ENCODE measurements around the gene YTHDF1.
A peak's percentile ranks its signal among the peaks of the same experiment; 100 is the strongest.

YTHDF1 gene

DNA sequence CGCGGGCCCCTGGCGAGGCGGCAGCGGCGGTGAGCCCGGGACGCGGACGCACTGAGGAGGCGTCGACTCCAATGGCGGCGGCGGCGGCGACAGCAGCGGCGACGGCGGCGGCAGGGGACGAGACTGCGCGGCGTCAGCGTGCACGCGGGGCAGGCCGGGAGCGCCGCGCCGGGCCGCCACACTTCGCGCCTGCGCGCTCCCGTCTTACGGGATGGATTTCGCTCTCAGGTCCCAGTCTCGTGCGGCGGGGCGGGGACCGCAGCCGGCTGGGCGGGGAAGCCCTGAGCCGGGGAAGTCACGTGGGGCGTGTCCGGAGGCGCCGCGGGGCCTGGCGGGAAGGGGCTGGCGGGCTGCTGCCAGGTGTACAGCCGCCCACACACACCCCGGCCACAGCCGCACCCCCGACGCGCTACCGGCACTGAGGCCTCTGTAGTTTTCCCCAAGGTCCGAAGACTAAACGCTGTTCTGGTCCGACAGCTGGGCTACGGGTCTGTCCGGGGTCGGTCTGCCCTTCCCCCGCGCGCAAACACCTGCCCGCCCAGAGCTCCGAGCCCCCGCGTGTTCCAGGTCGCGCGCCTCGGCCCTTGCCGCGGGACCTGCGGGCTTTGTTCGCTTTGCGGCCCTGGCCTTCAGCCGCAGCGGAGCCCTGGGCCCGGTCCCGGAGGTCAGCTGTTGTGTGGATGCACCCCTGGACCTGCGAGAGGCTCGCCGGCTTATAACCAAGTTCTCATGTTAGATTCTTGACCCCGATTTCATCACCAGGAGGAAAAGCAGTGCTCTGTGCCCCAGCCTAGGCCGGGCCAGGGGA lies at the start of gene YTHDF1:
TSS of gene YTHDF1 (minus strand) at position 91 of the 808 bp plus-strand sequence. CDS start 239 bp downstream, outside the sequence.
- TF ChIP-seq CTCF (conservative IDR thresholded peaks at IDR 0.05): no peak
- peak within 1 kb of the TSS; percentile 99 for H3K27ac ChIP-seq

GRCh38 chr20:63264519-63264918 lies 48.6 kb upstream of the YTHDF1 start:
- no peak overlapping the region for H3K27ac ChIP-seq
- no peak for TF ChIP-seq CTCF (conservative IDR thresholded peaks at IDR 0.05)

- no peak for TF ChIP-seq CTCF (conservative IDR thresholded peaks at IDR 0.05)
- H3K27ac ChIP-seq: no peak overlapping the region
Measured at GRCh38 chr20:63264000-63264399, 48.1 kb upstream of the YTHDF1 start.

DNA sequence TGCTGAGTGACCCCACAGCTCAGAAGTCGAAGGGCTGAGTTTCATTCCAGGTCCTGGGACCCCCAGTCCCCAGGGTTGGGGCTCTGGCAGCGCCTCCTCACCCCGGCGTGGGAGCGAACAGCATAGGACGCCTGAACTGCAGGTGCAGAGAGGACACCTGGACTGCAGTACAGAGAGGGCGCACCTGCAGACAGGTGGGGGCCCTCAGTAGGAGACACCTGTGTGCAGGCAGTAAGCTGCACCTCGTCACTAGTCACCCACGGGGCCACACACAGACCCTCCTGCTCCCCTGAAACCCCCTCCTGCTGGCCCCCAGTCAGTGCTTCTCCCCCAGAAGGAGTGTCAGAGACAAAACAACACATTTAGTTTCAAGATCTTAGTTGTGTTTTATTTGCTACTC lies 46.9 kb upstream of the YTHDF1 start:
- TF ChIP-seq CTCF (conservative IDR thresholded peaks at IDR 0.05): no peak

DNA sequence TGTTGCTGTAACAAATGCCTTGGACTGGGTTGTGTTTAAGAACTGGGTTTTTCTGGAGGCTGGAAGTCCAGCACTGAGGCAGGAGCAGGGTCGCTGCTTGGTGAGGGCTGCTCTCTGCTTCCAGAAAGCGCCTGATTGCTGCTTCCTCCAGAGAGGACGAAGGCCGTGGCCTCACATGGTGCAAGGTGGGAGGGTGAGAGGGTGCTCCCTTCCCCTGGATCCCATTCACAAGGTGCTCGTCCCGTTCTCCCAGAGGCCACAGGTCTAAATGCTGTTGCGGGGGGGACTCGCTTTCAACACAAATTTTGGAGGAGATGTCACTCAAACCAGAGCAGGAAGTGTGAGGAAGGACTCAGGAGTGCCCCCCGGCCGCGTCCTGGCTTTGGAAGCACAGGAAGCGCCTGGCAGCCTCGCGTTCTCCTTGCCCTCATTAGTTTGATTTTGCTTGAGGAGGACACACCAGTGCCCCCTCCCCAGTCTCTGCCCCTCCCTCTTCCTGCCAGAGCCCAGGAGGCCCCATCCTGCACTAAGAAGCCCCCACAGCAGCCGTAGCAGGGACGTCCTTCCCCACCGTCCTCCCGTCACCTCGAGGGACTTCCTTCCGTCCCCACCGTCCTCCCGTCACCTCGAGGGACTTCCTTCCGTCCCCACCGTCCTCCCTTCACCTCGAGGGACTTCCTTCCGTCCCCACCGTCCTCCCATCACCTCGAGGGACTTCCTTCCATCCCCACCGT lies 46.0 kb upstream of the YTHDF1 start:
- TF ChIP-seq CTCF (conservative IDR thresholded peaks at IDR 0.05): no peak
- no peak overlapping the region for H3K27ac ChIP-seq

More for the DNA sequence above, 46.9 kb upstream of the YTHDF1 start:
- no peak overlapping the region for H3K27ac ChIP-seq

DNA sequence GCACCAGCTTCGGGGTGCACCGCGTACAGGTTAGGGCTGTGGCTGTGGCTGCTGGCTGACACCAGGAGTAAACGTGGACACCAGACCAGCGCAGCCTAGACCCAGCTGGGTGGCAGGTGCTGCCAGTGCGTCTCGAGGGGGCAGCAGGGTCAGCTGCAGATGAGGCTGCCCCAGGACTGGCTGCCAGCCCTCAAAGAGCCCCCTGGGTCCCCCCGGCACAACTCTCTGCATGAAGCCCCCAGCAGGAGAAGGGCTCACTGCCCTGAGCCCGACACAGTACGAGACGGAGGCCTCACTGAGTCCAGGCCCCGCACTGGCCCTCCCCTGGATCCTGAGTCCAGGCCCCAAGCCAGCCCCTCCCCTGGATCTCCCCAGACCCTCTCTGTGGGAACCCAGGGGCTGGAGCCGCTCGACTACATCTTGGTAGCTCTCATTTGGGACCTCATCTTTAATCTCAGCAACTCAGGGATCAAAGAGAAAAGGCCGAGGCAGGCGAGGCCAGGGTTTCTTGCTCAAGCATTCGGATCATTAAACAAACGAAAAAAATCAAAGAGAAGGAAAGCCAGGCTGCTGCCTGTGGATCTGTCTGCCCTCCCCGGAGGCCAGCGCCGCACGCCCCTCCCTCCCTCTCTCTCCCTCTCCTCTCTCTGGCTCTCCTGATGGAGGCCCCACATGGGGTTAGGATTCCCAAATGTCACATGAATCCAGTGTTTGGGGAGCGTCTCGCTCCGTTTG lies 45.3 kb upstream of the YTHDF1 start:
- TF ChIP-seq CTCF (conservative IDR thresholded peaks at IDR 0.05): no peak
- no peak overlapping the region for H3K27ac ChIP-seq

GRCh38 chr20:63260521-63260920 lies 44.6 kb upstream of the YTHDF1 start:
- TF ChIP-seq CTCF (conservative IDR thresholded peaks at IDR 0.05): no peak
- no peak overlapping the region for H3K27ac ChIP-seq
